Measurements from ENCODE around the gene PI4KA.

PI4KA gene

GRCh38 chr22:20814221-20814808 lies 44.3 kb downstream of the PI4KA start:
- no peak for DNase-seq

DNA sequence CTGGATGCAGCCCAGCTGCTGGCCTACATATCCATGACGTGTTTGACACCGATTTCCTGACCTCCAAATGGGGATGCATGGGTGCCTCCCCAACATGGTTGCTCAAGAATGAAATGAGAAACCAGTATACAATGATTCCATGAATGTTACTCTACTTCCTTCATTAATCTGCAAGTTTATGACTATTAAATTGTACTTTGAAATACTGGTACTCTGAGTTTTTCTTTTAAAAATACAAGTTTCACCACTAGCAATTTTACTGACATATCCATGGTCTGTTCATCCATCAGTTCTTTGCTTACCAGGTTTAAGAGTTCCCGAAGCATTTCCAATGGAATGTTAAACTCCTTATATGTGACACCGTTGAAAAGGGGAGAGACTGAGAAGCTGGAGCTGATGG lies 45.6 kb downstream of the PI4KA start:
- DNase-seq: no peak

GRCh38 chr22:20811971-20812660 lies 46.5 kb downstream of the PI4KA start:
- no peak for DNase-seq

GRCh38 chr22:20811171-20811570 lies 47.4 kb downstream of the PI4KA start:
- DNase-seq: no peak

DNA sequence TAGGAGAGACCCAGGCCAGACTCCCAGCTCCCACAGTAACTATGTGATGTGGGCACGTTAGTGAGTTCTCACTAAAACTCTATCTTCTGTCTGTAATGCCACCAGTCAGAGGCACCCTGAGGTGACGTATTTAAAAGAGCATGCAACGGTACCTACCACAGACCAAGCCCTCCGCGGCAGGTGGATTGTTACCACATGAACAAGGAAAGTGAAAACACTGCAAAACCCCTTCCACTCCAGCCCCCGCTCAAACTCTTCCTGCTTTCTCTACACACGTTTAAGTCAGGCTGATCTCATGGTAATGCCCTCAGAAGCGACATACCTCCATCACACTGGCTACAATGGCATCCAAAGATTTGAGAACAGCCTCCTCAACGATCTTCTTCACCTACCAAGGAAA lies 48.0 kb downstream of the PI4KA start:
- DNase-seq: no peak

DNA sequence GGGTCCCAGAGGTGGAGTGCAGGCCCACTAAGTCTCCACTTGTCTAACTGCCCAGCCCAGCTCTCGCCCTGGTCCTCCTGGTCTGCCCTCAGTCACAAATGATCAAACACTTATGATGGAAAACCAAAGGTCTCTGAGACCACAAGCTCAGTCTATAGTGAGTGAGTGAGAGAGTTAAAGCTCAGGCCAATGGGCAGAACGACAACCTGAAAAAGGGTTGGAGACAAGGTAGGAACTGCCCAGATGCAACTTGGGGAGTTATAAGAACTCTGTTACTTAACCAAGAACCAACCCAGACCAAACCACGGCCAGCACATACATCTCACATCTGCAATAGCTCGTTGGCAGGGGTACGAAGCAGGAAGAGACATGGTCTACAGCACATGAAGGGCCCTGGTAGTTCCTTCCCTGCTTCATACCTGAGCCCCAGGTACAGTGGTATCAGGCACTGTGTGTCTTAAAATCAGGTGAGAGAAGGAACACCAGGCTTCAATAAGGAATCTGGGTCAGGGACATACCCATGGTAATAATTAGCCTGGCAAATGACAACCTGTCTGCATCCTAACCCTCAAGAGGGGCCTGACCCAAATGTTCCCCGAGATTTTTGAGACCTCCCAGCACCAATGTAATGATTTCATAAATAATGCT lies 48.9 kb downstream of the PI4KA start:
- DNase-seq: no peak

- no peak for DNase-seq
Observed at GRCh38 chr22:20808844-20809243, 49.8 kb downstream of the PI4KA start.

- DNase-seq: no peak
Observed at GRCh38 chr22:20807315-20807752, 51.3 kb downstream of the PI4KA start.

- no peak for DNase-seq
Observed at GRCh38 chr22:20805972-20806471, 52.6 kb downstream of the PI4KA start.

GRCh38 chr22:20804650-20805049 lies 54.0 kb downstream of the PI4KA start:
- DNase-seq: no peak

GRCh38 chr22:20803696-20804324 lies 54.8 kb downstream of the PI4KA start:
- peak; percentile 11 for DNase-seq

DNA sequence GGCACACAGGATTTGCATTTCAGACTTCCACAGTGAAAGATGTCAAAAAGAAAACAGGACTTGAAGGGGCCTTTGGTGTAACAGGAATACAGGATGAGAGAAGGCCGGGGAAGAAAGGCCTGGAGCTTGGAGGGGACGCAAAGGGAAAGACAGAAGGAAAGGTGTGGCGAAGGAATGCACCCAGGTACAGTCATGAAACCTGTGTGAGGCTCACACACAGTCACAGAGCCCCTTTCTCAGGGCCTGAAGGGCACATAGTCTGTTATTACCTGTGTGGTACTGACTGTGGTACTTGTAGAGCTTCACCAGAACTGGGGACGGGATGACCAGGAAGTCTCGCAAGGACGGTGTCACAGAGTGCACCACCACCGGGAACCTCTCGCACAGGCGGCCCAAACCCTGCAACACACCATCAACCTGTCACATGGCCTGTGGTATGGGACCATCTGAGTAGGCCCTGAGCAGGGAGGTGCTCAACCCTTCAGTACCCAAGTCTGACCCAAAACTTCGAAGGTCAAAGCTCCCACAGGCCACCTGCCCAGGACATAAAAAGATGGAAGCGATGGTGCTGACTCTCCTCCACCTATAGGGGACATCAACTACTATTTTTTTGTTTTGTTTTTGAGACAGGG lies 55.6 kb downstream of the PI4KA start:
- no peak for DNase-seq

DNA sequence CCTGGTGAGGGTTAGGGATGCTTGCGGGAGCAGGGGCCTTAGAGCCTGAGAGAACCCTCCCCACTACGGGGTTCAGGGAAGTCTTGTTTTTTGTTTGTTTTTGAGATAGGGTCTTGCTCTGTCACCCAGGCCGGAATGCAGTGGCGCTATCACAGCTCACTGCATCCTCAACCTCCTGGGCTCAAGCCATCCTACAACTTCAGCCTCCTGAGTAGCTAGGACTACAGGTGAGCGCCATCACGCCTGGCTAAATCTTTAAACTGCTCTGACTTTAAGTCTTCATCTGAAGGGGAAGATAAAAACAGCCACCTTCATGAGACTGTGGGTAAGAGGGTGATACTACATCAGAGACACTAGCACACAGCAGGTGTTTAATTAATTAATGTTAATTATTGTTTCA lies 56.2 kb downstream of the PI4KA start:
- DNase-seq: no peak

GRCh38 chr22:20799449-20799848 lies 59.2 kb downstream of the PI4KA start:
- DNase-seq: no peak

DNA sequence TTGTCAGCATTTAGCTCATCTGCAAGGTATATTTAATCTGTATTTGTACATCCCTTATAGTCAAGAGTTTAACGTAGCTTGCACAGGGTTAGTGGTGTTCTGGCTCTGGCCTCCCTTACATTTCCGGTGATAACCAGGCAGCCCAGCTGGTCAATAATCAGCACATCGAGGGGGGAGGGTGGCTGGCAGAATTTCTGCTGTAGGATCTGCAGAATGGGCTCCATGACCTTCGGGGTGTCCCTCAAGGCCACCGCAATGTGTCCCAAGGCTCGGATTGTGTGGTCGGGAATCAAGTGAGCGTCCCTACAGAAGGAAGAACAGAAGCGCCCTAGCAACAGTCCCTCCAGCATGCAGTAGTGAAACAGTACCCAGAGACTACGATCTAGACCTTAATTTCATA lies 59.6 kb downstream of the PI4KA start:
- no peak for DNase-seq

DNA sequence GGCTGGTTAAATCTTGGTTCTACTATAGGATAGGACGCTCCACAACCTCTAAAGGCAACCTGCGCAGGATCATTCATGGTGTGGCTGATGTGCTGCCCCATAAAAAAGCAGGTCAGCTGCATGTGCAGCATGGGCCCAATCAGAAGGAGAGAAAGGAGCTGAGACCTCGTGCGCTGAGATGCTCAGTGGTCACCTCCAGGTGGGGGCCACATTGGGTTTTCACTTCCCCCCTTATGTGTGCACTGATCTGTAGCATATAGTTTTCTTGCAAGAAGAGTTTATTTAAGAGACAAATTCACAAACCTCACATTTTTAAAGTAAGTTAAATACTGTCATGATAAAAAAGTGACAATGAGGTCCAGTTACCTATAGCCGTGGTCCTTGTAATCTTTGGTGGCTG lies 60.4 kb downstream of the PI4KA start:
- DNase-seq: no peak

DNA sequence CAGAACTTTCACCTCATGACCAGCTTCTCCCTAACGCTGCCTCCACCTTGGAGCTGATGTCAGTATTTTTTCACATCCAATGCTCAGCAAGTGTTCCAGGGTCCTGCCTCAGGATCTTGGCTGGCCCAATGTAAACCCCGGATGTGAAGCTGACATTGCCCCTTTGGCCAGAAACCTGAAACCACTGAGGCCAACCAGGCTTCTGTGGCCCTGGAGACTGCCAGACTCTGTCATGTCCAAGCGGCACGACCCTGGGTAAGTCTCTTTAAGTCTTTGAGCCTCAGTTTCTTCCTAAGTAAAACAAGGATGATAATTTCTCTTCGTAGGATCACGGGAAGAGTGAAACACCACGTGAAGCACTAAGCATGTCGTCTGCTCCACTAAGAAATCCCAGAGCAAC lies 61.9 kb downstream of the PI4KA start:
- DNase-seq: no peak

DNA sequence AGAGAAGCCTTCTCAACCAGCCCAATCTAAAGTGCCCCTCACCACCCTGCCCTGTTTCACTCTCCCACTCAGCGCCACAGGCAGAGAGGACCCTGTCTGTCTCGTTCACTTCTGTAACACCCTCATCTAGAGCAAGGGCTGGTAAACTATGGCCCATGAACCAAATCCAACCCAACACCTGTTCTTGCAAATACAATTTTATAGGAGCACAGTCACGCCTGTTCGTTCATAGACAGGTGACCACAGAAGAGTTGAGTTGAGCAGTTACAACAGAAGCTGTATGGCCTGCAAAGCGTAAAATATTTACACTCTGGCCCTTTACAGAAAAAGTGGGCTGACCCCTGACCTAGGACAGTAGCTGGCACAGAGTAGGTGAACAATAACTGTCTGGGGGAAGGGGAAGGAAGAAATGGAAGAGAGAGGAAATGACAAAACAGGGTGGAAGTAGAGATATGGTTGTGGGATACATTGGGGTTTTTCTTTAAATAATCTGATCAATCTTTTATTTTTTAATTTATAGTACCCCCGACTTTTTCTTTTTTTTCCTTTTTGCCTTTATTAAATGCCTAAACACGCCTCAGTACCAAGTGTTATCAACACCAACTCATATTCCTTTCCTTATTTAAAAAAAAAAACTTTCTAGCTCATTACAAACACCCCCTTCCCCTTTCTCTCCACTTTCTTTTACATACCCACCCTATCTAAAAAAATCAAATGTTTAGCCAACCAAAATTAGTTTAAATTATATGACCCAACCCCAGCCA lies 63.8 kb downstream of the PI4KA start:
- DNase-seq: no peak

- DNase-seq: no peak
Observed at GRCh38 chr22:20793748-20794649, 64.6 kb downstream of the PI4KA start.

DNA sequence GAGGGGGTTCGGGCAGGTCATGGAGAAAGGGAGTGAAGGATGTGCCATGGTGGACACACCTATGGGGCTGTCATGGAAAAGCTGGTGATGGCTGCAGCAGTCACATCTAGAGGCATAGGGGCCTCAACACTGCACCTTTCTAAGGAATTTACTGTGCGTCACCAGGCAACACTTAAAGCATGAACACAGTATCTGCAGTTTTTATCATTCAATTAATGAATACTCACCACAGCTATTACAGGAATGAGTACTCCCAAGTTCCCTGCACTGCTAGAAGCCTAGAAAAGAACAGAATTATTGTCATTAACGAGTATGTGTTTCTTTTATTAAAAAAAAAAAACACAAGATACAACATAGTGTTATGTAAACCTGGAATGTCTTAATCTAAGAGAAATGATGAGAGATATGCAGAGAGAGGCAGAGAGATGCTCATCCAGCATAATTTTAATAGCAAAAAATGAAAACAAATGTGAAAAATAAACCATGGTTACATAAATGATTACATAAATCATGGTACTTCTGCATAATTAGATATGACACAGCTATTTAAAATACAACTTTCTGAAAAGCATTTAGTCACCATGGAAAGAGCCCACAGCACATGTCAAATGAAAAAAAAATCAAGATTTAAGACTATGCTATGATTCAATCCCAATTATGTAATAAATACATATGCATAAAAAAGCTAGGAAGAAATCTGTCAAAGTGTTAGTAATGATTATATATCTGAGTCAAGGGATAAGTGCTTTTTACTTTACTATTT lies 65.5 kb downstream of the PI4KA start:
- DNase-seq: no peak

Measured in stimulated activated naive CD4-positive, alpha-beta T cell treated with Interleukin-2 at 50 U/mL for 16 hours (primary cell).